MCF 10A (cell line): ENCODE results near the gene REPIN1. TPM values are rescaled to one million over a fixed set of nuclear protein-coding genes. Genes with fewer than 3 reads are reported as not detected.

Experiments used
- BruUV-seq: library from RNA; stranded (reverse); fragments of 400-500 nt; replicated peaks from 2 replicates; lab custom pipeline; 2021; lab: Mats Ljungman, UMichigan
- CTCF ChIA-PET: fragments of 300-600 bp; sonication (Branson Sonifier 250); formaldehyde crosslinking; extraction: SDS; loops from one replicate; lab custom pipeline; 2021; ENCODE audit warnings: antibody characterized with exemption, inconsistent platforms; lab: Yijun Ruan, JAX
- POLR2A ChIA-PET: fragments of 300-600, 350-650 bp; sonication (Branson Sonifier 250); formaldehyde crosslinking; extraction: SDS; loops from one replicate; lab custom pipeline; 2020; ENCODE audit warnings: antibody characterized with exemption, inconsistent platforms; lab: Yijun Ruan, JAX
- DNase-seq: peaks from one replicate; pipeline ENCODE4 v3.0.0-alpha.2; 2018; ENCODE audit not compliant: unreplicated experiment
- H3K27ac Mint-ChIP-seq: one replicate; pipeline ENCODE4 v1.8.0; 2022; ENCODE audit warnings: mild to moderate bottlenecking, low read depth, mixed read lengths; ENCODE audit not compliant: unreplicated experiment
- H3K27me3 Mint-ChIP-seq: one replicate; pipeline ENCODE4 v1.8.0; 2022; ENCODE audit warnings: mixed read lengths; ENCODE audit not compliant: insufficient read depth, unreplicated experiment
- H3K36me3 Mint-ChIP-seq: one replicate; pipeline ENCODE4 v1.8.0; 2022; ENCODE audit warnings: mild to moderate bottlenecking, moderate library complexity, mixed read lengths; ENCODE audit not compliant: insufficient read depth, unreplicated experiment
- H3K4me1 Mint-ChIP-seq: one replicate; pipeline ENCODE4 v1.8.0; 2022; ENCODE audit warnings: mixed read lengths; ENCODE audit not compliant: insufficient read depth, unreplicated experiment
- H3K4me3 Mint-ChIP-seq: one replicate; pipeline ENCODE4 v1.8.0; 2022; ENCODE audit warnings: mild to moderate bottlenecking, moderate library complexity, mixed read lengths; ENCODE audit not compliant: unreplicated experiment
- H3K9me3 Mint-ChIP-seq: one replicate; pipeline ENCODE4 v1.8.0; 2022; ENCODE audit warnings: mixed read lengths; ENCODE audit not compliant: unreplicated experiment
- CTCF ChIP-seq: fragments of 200-600 bp; IDR thresholded peaks from one replicate; pipeline ENCODE4 v1.8.0; 2022; ENCODE audit warnings: antibody characterized with exemption, mild to moderate bottlenecking; ENCODE audit not compliant: unreplicated experiment
- intact Hi-C: fragments of 100-400 bp; cut with micrococcal nuclease; formaldehyde crosslinking; loops from 2 replicates; pipeline ENCODE4 v1.14.1; 2022
- total RNA-seq: library from RNA; stranded (reverse); gene quantifications from 2 replicates; pipeline ENCODE4 v1.2.3, GENCODE V29; 2022

The REPIN1 gene
- total RNA-seq, 1 experiment from 2014 or later: 80.8 TPM

- BruUV-seq: no TSS peak
- no peak for DNase-seq
- intact Hi-C loops: no loop called here
- no peak overlapping the region for H3K27ac Mint-ChIP-seq
- ChIA-PET POLR2A (interaction anchor here (0.7 kb wide), 1 partner anchor 882 kb away, joined by 3 read pairs; no protein-coding TSS in a partner anchor), CTCF (interaction anchor here (0.7 to 1.6 kb wide), 3 partner anchors 11 to 911 kb away, joined by 3 to 6 read pairs (median 3); no protein-coding TSS in a partner anchor)
- TF ChIP-seq CTCF: no peak
- H3K4me1 Mint-ChIP-seq: peaks cover 12% of the 10 kb centered on the region
- H3K27me3 Mint-ChIP-seq: no peaks in the 10 kb centered on the region
- H3K4me3 Mint-ChIP-seq: no peak overlapping the region
- H3K36me3 Mint-ChIP-seq: no peaks in the 10 kb centered on the region
- no peaks in the 10 kb centered on the region for H3K9me3 Mint-ChIP-seq
These were observed 42.2 kb downstream of the REPIN1 start for GRCh38 chr7:150410680-150411346.

- H3K27me3 Mint-ChIP-seq: no peaks in the 10 kb centered on the region
- no peak for DNase-seq
These were observed 43.0 kb downstream of the REPIN1 start for GRCh38 chr7:150411606-150412005.

GRCh38 chr7:150412016-150412415, 43.4 kb downstream of the REPIN1 start:
- no peak overlapping the region for H3K4me3 Mint-ChIP-seq
- H3K9me3 Mint-ChIP-seq: no peaks in the 10 kb centered on the region
- ChIA-PET POLR2A (no interaction called here), CTCF (interaction anchor here (1.0 kb wide), 1 partner anchor 55 kb away, joined by 9 read pairs; no protein-coding TSS in a partner anchor)
- no peak overlapping the region for H3K27ac Mint-ChIP-seq
- intact Hi-C loops: no loop called here
- H3K27me3 Mint-ChIP-seq: no peaks in the 10 kb centered on the region
- H3K36me3 Mint-ChIP-seq: no peaks in the 10 kb centered on the region
- TF ChIP-seq CTCF: no peak
- DNase-seq: no peak
- peaks cover 3% of the 10 kb centered on the region for H3K4me1 Mint-ChIP-seq
- BruUV-seq: no TSS peak

More at GRCh38 chr7:150411606-150412005, 43.0 kb downstream of the REPIN1 start:
- intact Hi-C loops: no loop called here
- TF ChIP-seq CTCF: no peak
- no TSS peak for BruUV-seq
- H3K27ac Mint-ChIP-seq: no peak overlapping the region
- H3K4me1 Mint-ChIP-seq: peaks cover 6% of the 10 kb centered on the region
- ChIA-PET CTCF (interaction anchor here (0.6 to 1.0 kb wide), 2 partner anchors 55 to 929 kb away, joined by 3 to 9 read pairs; no protein-coding TSS in a partner anchor), POLR2A (no interaction called here)
- no peaks in the 10 kb centered on the region for H3K36me3 Mint-ChIP-seq
- no peaks in the 10 kb centered on the region for H3K9me3 Mint-ChIP-seq
- H3K4me3 Mint-ChIP-seq: no peak overlapping the region

GRCh38 chr7:150412518-150413488, 44.2 kb downstream of the REPIN1 start:
- H3K27me3 Mint-ChIP-seq: no peaks in the 10 kb centered on the region
- no peak for DNase-seq
- H3K4me3 Mint-ChIP-seq: no peak overlapping the region
- no peaks in the 10 kb centered on the region for H3K4me1 Mint-ChIP-seq
- CTCF ChIA-PET: interaction anchor here (0.9 to 1.0 kb wide), 2 partner anchors 56 to 57 kb away, joined by 3 to 9 read pairs; no protein-coding TSS in a partner anchor
- POLR2A ChIA-PET: no interaction called here
- no peaks in the 10 kb centered on the region for H3K9me3 Mint-ChIP-seq
- H3K36me3 Mint-ChIP-seq: no peaks in the 10 kb centered on the region
- BruUV-seq: no TSS peak
- intact Hi-C loops: no loop called here
- H3K27ac Mint-ChIP-seq: no peak overlapping the region
- TF ChIP-seq CTCF: no peak
